IMR-90 (cell line): Measurements from ENCODE around the gene HDAC9. TPM values are rescaled to one million over a fixed set of nuclear protein-coding genes. Genes with fewer than 3 reads are reported as not detected.

Experiments used
- ATAC-seq: fragments of 200-7000 bp; cut with Tn5 transposase; 2 replicates; pipeline ENCODE4 v1.9.1; 2020; ENCODE audit warnings: low read depth, mild to moderate bottlenecking, moderate library complexity
- BruUV-seq: library from RNA; stranded (reverse); fragments of 400-500 nt; replicated peaks from 2 replicates; lab custom pipeline; 2021; lab: Mats Ljungman, UMichigan
- CTCF ChIA-PET: fragments of 300-600 bp; formaldehyde crosslinking; extraction: SDS; loops from one replicate; lab custom pipeline; 2021; ENCODE audit warnings: antibody characterized with exemption; lab: Yijun Ruan, JAX
- POLR2A ChIA-PET: fragments of 300-600 bp; sonication (Branson Sonifier 250); formaldehyde crosslinking; loops from one replicate; lab custom pipeline; 2022; ENCODE audit warnings: antibody characterized with exemption; ENCODE audit not compliant: unreplicated experiment; lab: Charles Lee
- DNase-seq: peaks from one replicate; pipeline ENCODE4 v3.0.0; 2013
- H2AFZ ChIP-seq: replicated peaks from 2 replicates; pipeline ENCODE3; 2013; ENCODE audit warnings: low read length, mild to moderate bottlenecking; ENCODE audit not compliant: poor library complexity
- H2AK5ac ChIP-seq: 2 replicates; pipeline ENCODE4 v1.6.1; 2013; ENCODE audit warnings: low read depth, low read length, inconsistent platforms
- H2AK9ac ChIP-seq: replicated peaks from 2 replicates; pipeline ENCODE3; 2013; ENCODE audit warnings: mild to moderate bottlenecking, low read depth, low read length, moderate library complexity; ENCODE audit not compliant: poor library complexity
- H2BK120ac ChIP-seq: 2 replicates; pipeline ENCODE4 v1.6.1; 2013; ENCODE audit warnings: low read depth, low read length, inconsistent platforms
- H2BK15ac ChIP-seq: 3 replicates; pipeline ENCODE4 v1.6.1; 2013; ENCODE audit warnings: low read depth, low read length, inconsistent platforms
- H2BK20ac ChIP-seq: 2 replicates; pipeline ENCODE4 v1.6.1; 2013; ENCODE audit warnings: low read depth, mild to moderate bottlenecking, inconsistent platforms, low read length, moderate library complexity
- H2BK5ac ChIP-seq: 2 replicates; pipeline ENCODE4 v1.6.1; 2013; ENCODE audit warnings: mild to moderate bottlenecking, low read depth, low read length, inconsistent platforms; ENCODE audit not compliant: poor library complexity, severe bottlenecking
- H3K14ac ChIP-seq: replicated peaks from 2 replicates; pipeline ENCODE4 v1.6.1; 2013; ENCODE audit warnings: low read depth, low read length, inconsistent platforms
- H3K18ac ChIP-seq: 2 replicates; pipeline ENCODE4 v1.6.1; 2013; ENCODE audit warnings: low read depth, low read length, control low read depth
- H3K23ac ChIP-seq: 2 replicates; pipeline ENCODE4 v1.6.1; 2013; ENCODE audit warnings: low read depth, low read length, inconsistent platforms
- H3K27ac ChIP-seq: 2 replicates; pipeline ENCODE4 v1.5.1; 2013; ENCODE audit warnings: mild to moderate bottlenecking, control low read depth, low read length; ENCODE audit not compliant: insufficient read depth
- H3K27me3 ChIP-seq: 2 replicates; pipeline ENCODE4 v1.6.1; 2013; ENCODE audit warnings: low read length; ENCODE audit not compliant: control insufficient read depth, insufficient read depth
- H3K36me3 ChIP-seq: 2 replicates; pipeline ENCODE4 v1.6.1; 2013; ENCODE audit warnings: low read length, mixed read lengths; ENCODE audit not compliant: control insufficient read depth, insufficient read depth
- H3K4ac ChIP-seq: 2 replicates; pipeline ENCODE4 v1.6.1; 2013; ENCODE audit warnings: low read depth, low read length, inconsistent platforms
- H3K4me1 ChIP-seq: 2 replicates; pipeline ENCODE4 v1.6.1; 2013; ENCODE audit warnings: low read length, mixed read lengths; ENCODE audit not compliant: control insufficient read depth, insufficient read depth
- H3K4me2 ChIP-seq: 2 replicates; pipeline ENCODE4 v1.6.1; 2013; ENCODE audit warnings: low read depth, mild to moderate bottlenecking, control low read depth, low read length, moderate library complexity
- H3K4me3 ChIP-seq: 2 replicates; pipeline ENCODE4 v1.5.1; 2013; ENCODE audit warnings: low read depth, mild to moderate bottlenecking, control low read depth, low read length, moderate library complexity; ENCODE audit not compliant: insufficient read depth
- H3K56ac ChIP-seq: 2 replicates; pipeline ENCODE4 v1.6.1; 2013; ENCODE audit warnings: low read length, inconsistent platforms; ENCODE audit not compliant: insufficient read depth; ENCODE audit errors: extremely low read depth
- H3K79me1 ChIP-seq, 2 experiments: 2 replicates each; pipeline ENCODE4 v1.6.1; 2013; ENCODE audit warnings: low read length in 2 of 2, inconsistent platforms in 1 of 2, low read depth in 1 of 2
- H3K9ac ChIP-seq: 2 replicates; pipeline ENCODE4 v1.6.1; 2013; ENCODE audit warnings: low read depth, low read length, control low read depth
- H3K9me1 ChIP-seq: 2 replicates; pipeline ENCODE4 v1.6.1; 2013; ENCODE audit warnings: low read length, inconsistent platforms; ENCODE audit not compliant: insufficient read depth
- H3K9me3 ChIP-seq: 2 replicates; pipeline ENCODE4 v1.6.1; 2013; ENCODE audit warnings: low read length; ENCODE audit not compliant: control insufficient read depth, insufficient read depth
- H4K20me1 ChIP-seq: 2 replicates; pipeline ENCODE4 v1.6.1; 2013; ENCODE audit warnings: low read length, inconsistent platforms; ENCODE audit not compliant: insufficient read depth
- H4K5ac ChIP-seq: 2 replicates; pipeline ENCODE4 v1.6.1; 2013; ENCODE audit warnings: mild to moderate bottlenecking, low read depth, low read length, control low read depth
- H4K8ac ChIP-seq, 2 experiments: 2 replicates each; pipeline ENCODE4 v1.6.1; 2013; ENCODE audit warnings: low read depth in 2 of 2, low read length in 2 of 2, control low read depth in 1 of 2, inconsistent platforms in 1 of 2
- H4K91ac ChIP-seq: 2 replicates; pipeline ENCODE4 v1.6.1; 2013; ENCODE audit warnings: low read depth, low read length, inconsistent platforms; ENCODE audit not compliant: insufficient read depth
- MAFK ChIP-seq: IDR thresholded peaks from 2 replicates; pipeline ENCODE4 v1.6.1; 2012; ENCODE audit warnings: low read depth, low read length, improper control_type of control experiment
- RCOR1 ChIP-seq: IDR thresholded peaks from 2 replicates; pipeline ENCODE4 v1.6.1; 2012; ENCODE audit warnings: mild to moderate bottlenecking, low read length, improper control_type of control experiment; ENCODE audit not compliant: insufficient replicate concordance
- WGBS, 2 experiments: methylation state at CpG; one replicate each; pipeline versions ENCODE4 v1.1.5 to v1.1.7; 2013; ENCODE audit warnings: missing lambda C conversion rate in 2 of 2; ENCODE audit not compliant: insufficient read length in 1 of 2; ENCODE audit errors: extremely low coverage in 2 of 2; 5-methylcytosine and 5-hydroxymethylcytosine counted together
- dilution Hi-C: fragments of 300-500 bp; cut with HindIII; formaldehyde crosslinking; loops from one replicate; pipeline ENCODE4 v1.14.3; 2018; ENCODE audit warnings: low sequenced_read_pairs; ENCODE audit not compliant: unreplicated experiment
- in situ Hi-C: fragments of 300-500 bp; cut with MboI; formaldehyde crosslinking; loops from 3 replicates; pipeline ENCODE4 v1.14.3; 2019; ENCODE audit warnings: low sequenced_read_pairs, inconsistent platforms, mixed read lengths
- intact Hi-C: fragments of 100-400 bp; cut with micrococcal nuclease; formaldehyde crosslinking; loops from 2 replicates; pipeline ENCODE4 v1.10.0; 2022
- polyA plus RNA-seq, 3 experiments: library from polyadenylated mRNA; depleted of rRNA; stranded (reverse); fragments of >200 nt; gene quantifications; 2 replicates each; pipeline ENCODE4 v1.2.3, GENCODE V29; 2012; ENCODE audit warnings: low replicate concordance in 1 of 3
- total RNA-seq: library from RNA; depleted of rRNA; stranded (reverse); fragments of >200 nt; gene quantifications from 2 replicates; pipeline ENCODE4 v1.2.3, GENCODE V29; 2012

The HDAC9 gene
- total and polyA plus RNA-seq, 2 of the 4 experiments (the other 2 are of a cell fraction), result 4.3 to 24.7 TPM

GRCh38 chr7:18531539-18531938 lies 36.0 kb downstream of the HDAC9 start:
- no peak overlapping the region for H3K23ac ChIP-seq
- in situ Hi-C loops (no loop called here), dilution Hi-C loops (no loop called here), intact Hi-C loops (no loop called here)
- TF ChIP-seq RCOR1 (no peak), MAFK (peak; percentile 57; the same call in 1 of the 2 replicates)
- 0 out of 2 replicates have a peak overlapping the region, but pooled peaks have one; percentile 28 for H2BK20ac ChIP-seq
- H3K4me3 ChIP-seq, result no peak overlapping the region
- peaks cover 0 to 5% of the 10 kb centered on the region in 2 experiments; a peak in 1 of 4 replicates for H3K79me1 ChIP-seq
- no TSS peak for BruUV-seq
- H3K56ac ChIP-seq, result no peak overlapping the region
- no peak overlapping the region for H4K5ac ChIP-seq
- no peak overlapping the region for H3K18ac ChIP-seq
- H3K9me1 ChIP-seq, result no peaks in the 10 kb centered on the region
- no peak overlapping the region for H3K27ac ChIP-seq
- no peak overlapping the region for H3K9ac ChIP-seq
- H3K4me2 ChIP-seq, result no peak overlapping the region
- no peaks in the 10 kb centered on the region for H3K27me3 ChIP-seq
- no peak overlapping the region for H3K14ac ChIP-seq
- H2AK9ac ChIP-seq, result no peak overlapping the region
- H2BK120ac ChIP-seq, result no peak overlapping the region
- no peak overlapping the region for H2AK5ac ChIP-seq
- H2AFZ ChIP-seq, result no peak overlapping the region
- H3K4me1 ChIP-seq, result peaks cover 2% of the 10 kb centered on the region; the same call in 1 of the 2 replicates
- H4K91ac ChIP-seq, result no peak overlapping the region
- no peak overlapping the region for H3K4ac ChIP-seq
- H4K20me1 ChIP-seq, result no peaks in the 10 kb centered on the region
- H2BK15ac ChIP-seq, result no peak overlapping the region; the same call in 2 of the 3 replicates
- ATAC-seq (no peak), DNase-seq (no peak)
- H3K36me3 ChIP-seq, result no peaks in the 10 kb centered on the region
- WGBS, 2 experiments, result no CpG with 5 or more reads among the region's 3 CpGs
- H3K9me3 ChIP-seq, result no peaks in the 10 kb centered on the region
- H2BK5ac ChIP-seq, result no peak overlapping the region
- no peak overlapping the region for H4K8ac ChIP-seq
- POLR2A ChIA-PET, result no interaction called here
- CTCF ChIA-PET, result no interaction called here
